ENCODE data around the gene TUT1. TPM values are rescaled to one million over a fixed set of nuclear protein-coding genes. Genes with fewer than 3 reads are reported as not detected.
A peak's percentile ranks its signal among the peaks of the same experiment; 100 is the strongest.

Gene TUT1
- total and polyA plus RNA-seq, 7 experiments from 2014 or later, result 20.2 to 54.6 (median 35.4) TPM

DNA sequence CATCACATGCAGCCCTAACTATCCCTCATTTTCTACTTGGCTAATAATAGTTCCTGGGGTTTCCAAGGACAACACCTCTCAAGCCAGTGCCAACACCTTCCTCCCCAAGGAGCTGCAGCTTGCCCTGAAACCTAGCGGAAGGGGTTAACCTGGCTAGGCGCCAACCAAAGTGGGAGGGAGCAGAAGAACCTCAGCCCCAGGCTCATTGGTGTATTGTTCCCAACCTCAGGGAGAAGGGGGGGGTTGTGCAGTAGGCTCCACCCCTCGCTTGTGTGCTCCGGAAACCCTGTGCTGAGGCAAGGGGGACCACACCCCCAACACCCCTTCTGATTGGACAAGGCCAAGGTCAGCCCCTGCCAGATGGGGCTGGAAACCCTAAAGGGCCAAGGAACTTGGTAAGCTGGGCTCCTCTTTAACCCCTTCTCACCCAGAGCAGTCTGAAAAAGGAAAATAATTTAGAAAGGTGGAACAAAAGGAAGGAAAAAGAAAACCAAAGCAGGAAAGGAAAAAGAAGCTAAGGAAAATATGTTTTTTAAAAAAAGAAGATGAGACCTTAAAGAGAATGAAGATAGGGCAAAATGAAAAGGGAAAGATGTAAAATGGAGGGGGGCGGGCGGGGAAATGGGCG, 7.9 kb upstream of the TUT1 start:
- peaks cover 19 to 23% of the 10 kb centered on the region in 2 donors for H3K4me1 ChIP-seq (ENCODE audit: control insufficient read depth in 2 of 2, insufficient read depth in 2 of 2, low read length in 2 of 2)
- Mint-ChIP-seq H3K27ac (peak overlapping the region; percentile 90 to 98 (median 97)), H3K9me3 (peaks cover 0 to 1% (median 0%) of the 10 kb centered on the region in 11 donors), H3K4me1 (peaks cover 48 to 70% (median 59%) of the 10 kb centered on the region in 7 donors), H3K4me3 (peak overlapping the region; percentile 85 to 99 (median 94)), H3K36me3 (peaks cover 16 to 64% (median 51%) of the 10 kb centered on the region in 5 donors), H3K27me3 (no peaks in the 10 kb centered on the region)
- peaks cover 12 to 64% (median 34%) of the 10 kb centered on the region in 3 experiments for H3K36me3 ChIP-seq (ENCODE audit: control insufficient read depth in 2 of 3, insufficient read depth in 3 of 3, low read length in 3 of 3)
- intact Hi-C loops (cut with micrococcal nuclease), result loop anchor here (1.0 to 2.0 kb wide), 15 partner anchors 8 to 282 kb away; partner anchors contain the start of genes INTS5 (in 2 of the 2), TUT1 (in 2 of the 2), C11orf98 (in 1 of the 2) and CSKMT (in 1 of the 2)
- ChIA-PET CTCF (interaction anchor here (0.7 to 1.7 kb wide), 7 partner anchors 8 to 91 kb away, joined by 3 to 8 read pairs (median 4); partner anchors contain the start of gene TUT1), POLR2A (interaction anchor here (0.6 to 15.2 kb wide), 27 partner anchors 8 to 1486 kb away, joined by 3 to 219 read pairs (median 6); partner anchors contain the start of genes B3GAT3, BSCL2, C11orf98 and CSKMT)
- no peaks in the 10 kb centered on the region for H3K27me3 ChIP-seq (ENCODE audit: control insufficient read depth in 2 of 2, insufficient read depth in 2 of 2, low read length in 2 of 2)
- peak; percentile 78 to 99 (median 99) for DNase-seq
- ATAC-seq, result peak; percentile 87
- no peaks in the 10 kb centered on the region for H3K9me3 ChIP-seq (ENCODE audit: control insufficient read depth in 2 of 3, low read length in 3 of 3)
- peak overlapping the region; percentile 71 for H3K4me3 ChIP-seq (ENCODE audit: low read length)
- H3K27ac ChIP-seq (ENCODE audit: low read depth, low read length), result peak overlapping the region; percentile 98

DNA sequence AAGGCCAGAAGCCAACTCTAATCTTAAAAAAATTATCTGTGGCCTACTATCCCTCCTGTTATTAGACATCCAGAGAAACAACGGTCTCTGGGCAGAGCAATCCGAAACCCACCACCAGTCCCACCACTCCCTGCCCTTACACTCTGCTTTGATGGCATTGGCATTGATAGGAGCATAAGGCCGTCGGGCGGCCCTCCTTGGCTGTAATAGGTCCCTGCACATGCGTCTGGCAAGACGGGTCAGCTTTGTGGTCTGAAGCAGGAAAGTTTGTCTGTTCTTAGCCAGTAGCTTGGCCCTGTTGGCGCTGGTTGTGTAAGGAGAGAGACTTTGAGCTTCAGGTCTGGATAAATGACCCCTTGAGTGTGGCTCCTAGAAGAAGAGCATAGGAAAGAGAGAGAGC, 3.8 kb upstream of the TUT1 start:
- intact Hi-C loops (cut with micrococcal nuclease), result no loop called here
- H3K9me3 ChIP-seq (ENCODE audit: control insufficient read depth in 2 of 3, low read length in 3 of 3), result no peaks in the 10 kb centered on the region
- peaks cover 34 to 43% of the 10 kb centered on the region in 2 donors for H3K4me1 ChIP-seq (ENCODE audit: control insufficient read depth in 2 of 2, insufficient read depth in 2 of 2, low read length in 2 of 2)
- POLR2A ChIA-PET, result interaction anchor here (0.8 to 15.2 kb wide), 11 partner anchors 13 to 261 kb away, joined by 3 to 269 read pairs (median 4); partner anchors contain the start of genes B3GAT3, BSCL2, C11orf98 and CSKMT
- H3K9me3 Mint-ChIP-seq, result peaks cover 0 to 5% (median 0%) of the 10 kb centered on the region in 11 donors
- H3K27me3 ChIP-seq (ENCODE audit: control insufficient read depth in 2 of 2, insufficient read depth in 2 of 2, low read length in 2 of 2), result no peaks in the 10 kb centered on the region
- peak overlapping the region in 8 of 9 donors; percentile 4 to 99 (median 64) for H3K27ac Mint-ChIP-seq
- peaks cover 0 to 4% (median 0%) of the 10 kb centered on the region in 5 donors for H3K27me3 Mint-ChIP-seq
- no peak overlapping the region for H3K27ac ChIP-seq (ENCODE audit: low read depth, low read length)
- DNase-seq, result no peak
- H3K36me3 ChIP-seq (ENCODE audit: control insufficient read depth in 2 of 3, insufficient read depth in 3 of 3, low read length in 3 of 3), result peaks cover 12 to 56% (median 39%) of the 10 kb centered on the region in 3 experiments
- no peak overlapping the region for H3K4me3 ChIP-seq (ENCODE audit: low read length)
- H3K4me1 Mint-ChIP-seq, result peaks cover 48 to 84% (median 73%) of the 10 kb centered on the region in 7 donors
- ATAC-seq, result no peak
- CTCF ChIA-PET, result interaction anchor here (0.7 to 1.5 kb wide), 6 partner anchors 15 to 85 kb away, joined by 3 to 4 read pairs (median 3); no protein-coding TSS in a partner anchor
- no peak overlapping the region for H3K4me3 Mint-ChIP-seq
- H3K36me3 Mint-ChIP-seq, result peaks cover 16 to 58% (median 50%) of the 10 kb centered on the region in 5 donors

DNA sequence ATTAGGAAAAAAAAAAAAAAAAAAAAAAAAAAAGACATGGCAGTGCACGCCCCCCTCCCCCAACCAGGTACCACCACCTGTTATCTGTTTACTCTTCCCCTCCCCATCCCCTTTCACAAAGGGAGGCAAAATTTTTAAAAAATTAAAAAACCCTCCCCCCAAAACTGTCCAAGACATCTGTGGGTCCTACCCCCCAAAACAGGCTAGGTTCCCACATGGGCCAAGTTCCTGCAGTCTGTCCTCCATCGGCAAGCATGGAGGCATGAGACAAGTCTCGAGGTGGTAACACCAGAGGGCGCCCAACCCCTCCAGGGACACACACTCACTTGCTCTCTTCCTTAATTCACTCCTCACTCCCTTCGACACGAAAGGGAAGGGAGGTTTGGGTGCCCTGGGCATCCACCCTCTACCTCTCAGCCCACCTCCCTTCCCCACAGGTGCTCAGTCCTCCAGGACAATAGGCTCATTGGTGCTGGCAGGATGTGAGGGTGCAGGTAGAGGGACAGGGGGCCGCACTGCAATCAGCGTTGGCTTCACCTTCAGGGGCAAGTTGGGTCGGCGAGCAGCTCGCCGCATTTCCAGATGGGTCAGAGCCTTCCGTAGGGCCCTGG, 2.2 kb upstream of the TUT1 start:
- Mint-ChIP-seq H3K27ac (peak overlapping the region; percentile 87 to 99 (median 97)), H3K27me3 (peaks cover 0 to 4% (median 0%) of the 10 kb centered on the region in 5 donors), H3K36me3 (peaks cover 10 to 42% (median 34%) of the 10 kb centered on the region in 5 donors), H3K9me3 (peaks cover 0 to 4% (median 0%) of the 10 kb centered on the region in 11 donors), H3K4me3 (peak overlapping the region; percentile 63 to 100 (median 81)), H3K4me1 (peaks cover 35 to 81% (median 68%) of the 10 kb centered on the region in 7 donors)
- DNase-seq, result peak; percentile 56 to 76 (median 73)
- POLR2A ChIA-PET, result interaction anchor here (0.9 to 15.2 kb wide), 27 partner anchors 7 to 288 kb away, joined by 3 to 269 read pairs (median 26); partner anchors contain the start of genes B3GAT3, BSCL2, C11orf98 and CSKMT
- no peaks in the 10 kb centered on the region for H3K27me3 ChIP-seq (ENCODE audit: control insufficient read depth in 2 of 2, insufficient read depth in 2 of 2, low read length in 2 of 2)
- H3K27ac ChIP-seq (ENCODE audit: low read depth, low read length), result peak overlapping the region; percentile 86
- peaks cover 21 to 47% of the 10 kb centered on the region in 2 donors for H3K4me1 ChIP-seq (ENCODE audit: control insufficient read depth in 2 of 2, insufficient read depth in 2 of 2, low read length in 2 of 2)
- intact Hi-C loops (cut with micrococcal nuclease), result loop anchor here (1.0 to 5.0 kb wide), 6 partner anchors 19 to 269 kb away; partner anchors contain the start of genes EML3 (in 1 of the 2), GANAB (in 1 of the 2), HNRNPUL2 (in 1 of the 2) and STX5 (in 1 of the 2)
- H3K4me3 ChIP-seq (ENCODE audit: low read length), result no peak overlapping the region
- peak; percentile 22 for ATAC-seq
- CTCF ChIA-PET, result interaction anchor here (0.8 to 3.7 kb wide), 13 partner anchors 8 to 288 kb away, joined by 3 to 31 read pairs (median 6); partner anchors contain the start of genes C11orf98, CSKMT, EEF1G and EML3
- H3K9me3 ChIP-seq (ENCODE audit: control insufficient read depth in 2 of 3, low read length in 3 of 3), result no peaks in the 10 kb centered on the region
- H3K36me3 ChIP-seq (ENCODE audit: control insufficient read depth in 2 of 3, insufficient read depth in 3 of 3, low read length in 3 of 3), result peaks cover 12 to 57% (median 39%) of the 10 kb centered on the region in 3 experiments

DNA sequence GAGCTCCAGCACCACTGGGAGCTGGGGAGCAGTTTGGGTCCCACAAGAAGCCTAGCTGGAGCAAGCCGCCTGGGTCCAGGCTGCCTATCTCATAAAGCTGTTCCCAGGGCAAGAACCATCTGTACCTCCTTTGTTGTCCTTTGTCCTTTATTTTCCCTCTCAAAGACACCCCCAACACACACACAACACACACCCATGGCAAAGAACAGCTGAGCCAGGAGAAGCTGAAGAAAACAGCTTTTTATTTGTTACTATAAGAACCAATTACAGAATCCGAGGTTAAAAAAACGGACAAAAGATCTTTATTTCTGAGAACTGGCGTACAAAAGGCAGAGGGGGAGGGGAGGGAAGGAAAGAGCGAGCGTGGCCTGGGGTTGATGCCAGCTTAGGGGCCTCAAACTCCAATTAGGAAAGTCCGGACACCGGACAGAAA, 1.7 kb upstream of the TUT1 start:
- intact Hi-C loops (cut with micrococcal nuclease), result loop anchor here (1.0 to 5.0 kb wide), 6 partner anchors 19 to 269 kb away; partner anchors contain the start of genes EML3 (in 1 of the 2), GANAB (in 1 of the 2), HNRNPUL2 (in 1 of the 2) and STX5 (in 1 of the 2)
- Mint-ChIP-seq H3K4me3 (peak overlapping the region in 9 of 10 donors; percentile 5 to 100 (median 43)), H3K4me1 (peaks cover 30 to 75% (median 63%) of the 10 kb centered on the region in 7 donors), H3K36me3 (peaks cover 8 to 38% (median 28%) of the 10 kb centered on the region in 5 donors), H3K9me3 (peaks cover 0 to 4% (median 0%) of the 10 kb centered on the region in 11 donors), H3K27me3 (peaks cover 0 to 4% (median 0%) of the 10 kb centered on the region in 5 donors), H3K27ac (peak overlapping the region; percentile 87 to 99 (median 95))
- POLR2A ChIA-PET, result interaction anchor here (0.9 to 15.2 kb wide), 27 partner anchors 7 to 288 kb away, joined by 3 to 269 read pairs (median 26); partner anchors contain the start of genes B3GAT3, BSCL2, C11orf98 and CSKMT
- H3K4me1 ChIP-seq (ENCODE audit: control insufficient read depth in 2 of 2, insufficient read depth in 2 of 2, low read length in 2 of 2), result peaks cover 15 to 42% of the 10 kb centered on the region in 2 donors
- peak overlapping the region; percentile 69 for H3K4me3 ChIP-seq (ENCODE audit: low read length)
- CTCF ChIA-PET, result interaction anchor here (0.9 to 3.7 kb wide), 19 partner anchors 9 to 288 kb away, joined by 3 to 31 read pairs (median 6); partner anchors contain the start of genes B3GAT3, BSCL2, C11orf98 and CSKMT
- peaks cover 7 to 57% (median 34%) of the 10 kb centered on the region in 3 experiments for H3K36me3 ChIP-seq (ENCODE audit: control insufficient read depth in 2 of 3, insufficient read depth in 3 of 3, low read length in 3 of 3)
- peak overlapping the region; percentile 86 for H3K27ac ChIP-seq (ENCODE audit: low read depth, low read length)
- no peaks in the 10 kb centered on the region for H3K27me3 ChIP-seq (ENCODE audit: control insufficient read depth in 2 of 2, insufficient read depth in 2 of 2, low read length in 2 of 2)
- no peaks in the 10 kb centered on the region for H3K9me3 ChIP-seq (ENCODE audit: control insufficient read depth in 2 of 3, low read length in 3 of 3)
- DNase-seq (no peak), ATAC-seq (no peak)

DNA sequence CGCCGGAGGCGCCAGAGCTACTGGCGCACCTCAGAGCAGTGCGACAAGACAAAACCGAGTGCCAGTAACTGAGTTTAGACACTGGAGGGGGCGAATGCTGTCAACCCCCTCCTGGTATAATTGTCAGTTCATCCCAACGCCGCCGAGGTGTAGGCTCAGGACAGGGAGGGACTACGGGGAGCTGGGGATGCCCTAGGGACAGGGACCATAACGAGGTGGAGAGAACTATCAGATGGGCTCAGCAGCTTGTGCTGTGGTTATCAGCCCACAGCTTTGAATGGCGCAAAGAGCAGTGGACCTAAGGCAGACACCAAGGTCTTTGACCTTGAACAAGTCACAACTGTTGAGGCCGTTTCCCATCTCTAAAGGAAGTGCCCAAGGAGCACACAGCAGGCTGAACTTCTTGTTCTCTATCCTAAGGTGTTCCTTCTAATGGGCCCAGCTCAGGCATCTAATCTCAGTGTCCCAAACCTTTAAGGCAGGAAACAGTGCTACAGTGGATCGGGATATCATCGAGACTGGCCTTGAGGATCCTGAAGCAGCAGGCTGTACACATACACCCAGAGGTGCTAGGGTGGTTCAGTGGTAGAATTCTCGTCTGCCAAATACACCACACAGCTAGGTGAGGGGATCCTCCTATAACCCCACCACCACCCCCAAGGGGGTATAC, 958 bp upstream of the TUT1 start:
- peaks cover 14 to 35% of the 10 kb centered on the region in 2 donors for H3K4me1 ChIP-seq (ENCODE audit: control insufficient read depth in 2 of 2, insufficient read depth in 2 of 2, low read length in 2 of 2)
- Mint-ChIP-seq H3K27me3 (peaks cover 0 to 4% (median 0%) of the 10 kb centered on the region in 5 donors), H3K9me3 (peaks cover 0 to 4% (median 0%) of the 10 kb centered on the region in 11 donors), H3K4me3 (peak overlapping the region; percentile 87 to 100 (median 96)), H3K36me3 (peaks cover 5 to 35% (median 22%) of the 10 kb centered on the region in 5 donors), H3K4me1 (peaks cover 26 to 68% (median 55%) of the 10 kb centered on the region in 7 donors), H3K27ac (peak overlapping the region; percentile 92 to 99 (median 96))
- ATAC-seq (no peak), DNase-seq (no peak)
- peak overlapping the region; percentile 69 for H3K4me3 ChIP-seq (ENCODE audit: low read length)
- no peaks in the 10 kb centered on the region for H3K9me3 ChIP-seq (ENCODE audit: control insufficient read depth in 2 of 3, low read length in 3 of 3)
- H3K36me3 ChIP-seq (ENCODE audit: control insufficient read depth in 2 of 3, insufficient read depth in 3 of 3, low read length in 3 of 3), result peaks cover under 1 to 57% (median 26%) of the 10 kb centered on the region in 3 experiments
- CTCF ChIA-PET, result interaction anchor here (0.6 to 3.7 kb wide), 28 partner anchors 7 to 430 kb away, joined by 3 to 31 read pairs (median 5); partner anchors contain the start of genes B3GAT3, BSCL2, C11orf98 and CSKMT
- no peaks in the 10 kb centered on the region for H3K27me3 ChIP-seq (ENCODE audit: control insufficient read depth in 2 of 2, insufficient read depth in 2 of 2, low read length in 2 of 2)
- intact Hi-C loops (cut with micrococcal nuclease), result loop anchor here in 1 of 2 donors (2.0 to 5.0 kb wide), 3 partner anchors 55 to 240 kb away; partner anchors contain the start of genes GANAB, HNRNPUL2, STX5 and TEX54
- peak overlapping the region; percentile 86 for H3K27ac ChIP-seq (ENCODE audit: low read depth, low read length)
- POLR2A ChIA-PET, result interaction anchor here (0.7 to 15.2 kb wide), 56 partner anchors 8 to 1748 kb away, joined by 3 to 269 read pairs (median 8); partner anchors contain the start of genes B3GAT3, BSCL2, C11orf98 and CCDC88B

All from naive thymus-derived CD4-positive, alpha-beta T cell (primary cell).